Measurements from ENCODE around the gene TCF23. TPM values are rescaled to one million over a fixed set of nuclear protein-coding genes. Genes with fewer than 3 reads are reported as not detected.

TCF23 gene
- total and polyA plus RNA-seq, 8 donors = 0.03 to 0.19 (median 0.04) TPM; not detected in 4

- DNase-seq (no peak), ATAC-seq (no peak), FAIRE-seq (no peak)
- H3K9me3 ChIP-seq = no peaks in the 10 kb centered on the region
- intact Hi-C loops (cut with DNase I) = no loop called here
- WGBS, 2 donors = 66 to 79% methylated on average over 11 of the region's 11 CpGs
- H3K4me1 ChIP-seq = peaks cover 0 to 6% (median 6%) of the 10 kb centered on the region in 3 donors
- no peaks in the 10 kb centered on the region for H3K27me3 ChIP-seq
- no peak overlapping the region for H3K27ac ChIP-seq
- H3K4me3 ChIP-seq = no peak overlapping the region
- TF ChIP-seq, protein P1, sequence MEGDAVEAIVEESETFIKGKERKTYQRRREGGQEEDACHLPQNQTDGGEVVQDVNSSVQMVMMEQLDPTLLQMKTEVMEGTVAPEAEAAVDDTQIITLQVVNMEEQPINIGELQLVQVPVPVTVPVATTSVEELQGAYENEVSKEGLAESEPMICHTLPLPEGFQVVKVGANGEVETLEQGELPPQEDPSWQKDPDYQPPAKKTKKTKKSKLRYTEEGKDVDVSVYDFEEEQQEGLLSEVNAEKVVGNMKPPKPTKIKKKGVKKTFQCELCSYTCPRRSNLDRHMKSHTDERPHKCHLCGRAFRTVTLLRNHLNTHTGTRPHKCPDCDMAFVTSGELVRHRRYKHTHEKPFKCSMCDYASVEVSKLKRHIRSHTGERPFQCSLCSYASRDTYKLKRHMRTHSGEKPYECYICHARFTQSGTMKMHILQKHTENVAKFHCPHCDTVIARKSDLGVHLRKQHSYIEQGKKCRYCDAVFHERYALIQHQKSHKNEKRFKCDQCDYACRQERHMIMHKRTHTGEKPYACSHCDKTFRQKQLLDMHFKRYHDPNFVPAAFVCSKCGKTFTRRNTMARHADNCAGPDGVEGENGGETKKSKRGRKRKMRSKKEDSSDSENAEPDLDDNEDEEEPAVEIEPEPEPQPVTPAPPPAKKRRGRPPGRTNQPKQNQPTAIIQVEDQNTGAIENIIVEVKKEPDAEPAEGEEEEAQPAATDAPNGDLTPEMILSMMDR (IDR thresholded peaks at IDR 0.05) = no peak
- H3K36me3 ChIP-seq = peaks cover 6 to 16% (median 12%) of the 10 kb centered on the region in 3 donors
These were observed 19.9 kb upstream of the TCF23 start for GRCh38 chr2:27128668-27129571.

DNA sequence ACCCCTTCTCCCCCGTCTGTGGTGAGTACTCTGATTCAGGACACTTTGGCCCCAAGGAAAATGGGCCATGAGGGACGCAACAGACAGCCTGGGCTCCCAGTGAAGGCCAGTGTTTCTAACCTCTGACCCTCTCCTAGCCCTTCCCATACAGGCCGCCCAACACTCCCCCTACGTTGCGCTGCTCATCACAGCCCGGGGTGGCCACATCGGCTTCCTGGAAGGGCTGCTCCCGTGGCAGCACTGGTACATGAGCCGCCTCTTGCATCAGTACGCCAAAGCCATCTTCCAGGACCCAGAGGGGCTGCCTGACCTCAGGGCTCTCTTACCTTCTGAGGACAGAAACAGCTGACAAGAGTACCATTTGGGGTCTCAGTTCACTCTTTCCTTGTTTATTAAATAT is 18.4 kb upstream of the TCF23 start:
- H3K9me3 ChIP-seq = no peaks in the 10 kb centered on the region
- peaks cover 0 to 6% (median 6%) of the 10 kb centered on the region in 3 donors for H3K4me1 ChIP-seq
- WGBS, 2 donors = 92 to 96% methylated on average over 10 of the region's 10 CpGs
- H3K4me3 ChIP-seq = no peak overlapping the region
- peaks cover 6 to 16% (median 12%) of the 10 kb centered on the region in 3 donors for H3K36me3 ChIP-seq
- DNase-seq (peak in 1 of 6 donors; percentile 49), ATAC-seq (no peak), FAIRE-seq (no peak)
- H3K27ac ChIP-seq = no peak overlapping the region
- H3K27me3 ChIP-seq = no peaks in the 10 kb centered on the region
- TF ChIP-seq, protein P1 (IDR thresholded peaks at IDR 0.05) = no peak
- intact Hi-C loops (cut with DNase I) = no loop called here

DNA sequence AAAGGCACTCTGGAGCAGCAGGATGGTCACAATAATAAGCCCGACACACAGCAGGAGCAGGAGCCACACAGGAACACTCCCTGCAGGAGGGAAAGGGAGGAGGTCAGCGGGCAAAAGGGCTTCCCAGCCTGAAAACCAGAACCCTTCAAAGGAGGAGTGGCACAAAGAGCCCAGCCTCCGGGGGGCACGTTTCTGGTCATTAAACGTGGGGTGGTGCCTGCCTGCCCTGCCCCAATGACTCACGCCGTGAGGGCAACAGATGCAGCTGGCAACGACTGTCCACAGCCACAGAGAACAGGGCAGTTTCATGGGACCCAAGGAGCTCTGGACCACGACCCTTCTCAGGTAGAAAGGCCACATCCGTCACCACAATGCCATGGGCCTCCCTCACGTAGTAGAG is 17.4 kb upstream of the TCF23 start:
- FAIRE-seq (no peak), ATAC-seq (no peak), DNase-seq (no peak)
- no peak overlapping the region for H3K4me3 ChIP-seq
- no peaks in the 10 kb centered on the region for H3K27me3 ChIP-seq
- H3K36me3 ChIP-seq = peaks cover 6 to 16% (median 12%) of the 10 kb centered on the region in 3 donors
- no peaks in the 10 kb centered on the region for H3K9me3 ChIP-seq
- no peak overlapping the region for H3K27ac ChIP-seq
- WGBS, 2 donors = 88 to 91% methylated on average over 11 of the region's 11 CpGs
- TF ChIP-seq, protein P1 (IDR thresholded peaks at IDR 0.05) = no peak
- intact Hi-C loops (cut with DNase I) = no loop called here
- peaks cover 0 to 6% (median 6%) of the 10 kb centered on the region in 3 donors for H3K4me1 ChIP-seq

DNA sequence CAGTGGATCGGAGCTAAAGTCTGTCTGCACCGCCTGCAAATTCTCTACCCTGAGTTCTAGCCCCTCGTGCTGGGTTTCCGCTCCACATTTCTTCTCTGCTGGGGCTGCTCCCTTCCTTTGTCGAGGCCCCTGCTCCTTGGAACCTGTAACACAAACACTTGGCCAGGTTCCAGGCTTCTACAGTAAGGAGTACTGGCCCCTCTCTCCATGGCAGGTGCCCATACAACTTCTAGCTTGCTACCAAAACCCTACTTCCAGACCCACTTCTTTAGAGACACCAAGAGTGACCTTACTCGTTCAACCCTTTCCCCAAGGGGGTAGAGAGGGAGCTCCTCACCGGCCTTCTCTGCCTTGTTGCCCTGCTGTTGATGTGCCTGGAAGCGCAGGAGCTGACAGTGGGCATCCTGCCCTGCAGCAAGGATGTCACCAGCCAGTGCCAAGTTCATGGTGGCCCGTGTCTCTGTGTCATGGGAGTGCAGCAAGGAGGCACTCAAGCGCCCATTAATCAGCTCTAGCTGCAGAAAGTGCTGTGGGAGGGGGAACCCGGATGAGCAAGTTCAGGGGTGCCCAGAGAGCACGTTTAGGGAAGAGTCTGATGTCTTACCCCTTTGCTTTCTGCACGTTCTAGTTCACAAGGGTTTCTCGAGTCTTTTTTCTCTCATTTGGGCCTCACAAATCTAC is 15.5 kb upstream of the TCF23 start:
- Histone ChIP-seq H3K9me3 (no peaks in the 10 kb centered on the region), H3K27ac (peak overlapping the region in 1 of 4 donors; percentile 81), H3K4me3 (peak overlapping the region; percentile 75 to 98 (median 86)), H3K4me1 (peaks cover 0 to 6% (median 6%) of the 10 kb centered on the region in 3 donors), H3K27me3 (no peaks in the 10 kb centered on the region), H3K36me3 (peaks cover 6 to 16% (median 12%) of the 10 kb centered on the region in 3 donors)
- DNase-seq (peak in 1 of 6 donors; percentile 49), ATAC-seq (no peak), FAIRE-seq (no peak)
- TF ChIP-seq, protein P1 (IDR thresholded peaks at IDR 0.05) = no peak
- intact Hi-C loops (cut with DNase I) = no loop called here
- 22 to 26% methylated on average over 14 of the region's 14 CpGs for whole genome bisulfite sequencing, 2 donors

Measured in pancreas (tissue), 10 donors.